Measurements from ENCODE around the gene DOCK1.

GRCh38 chr10:127088908-127089307 is 183.7 kb downstream of the DOCK1 start:
- TF ChIP-seq CTCF (IDR thresholded peaks at IDR 0.05), result no peak
- no peak for TF ChIP-seq POLR2AphosphoS5 (IDR thresholded peaks at IDR 0.05)
